Measurements from ENCODE around the gene ACAP3. TPM values are rescaled to one million over a fixed set of nuclear protein-coding genes. Genes with fewer than 3 reads are reported as not detected.

ACAP3 gene
- total and polyA plus RNA-seq, 10 of the 15 experiments (the other 5 are each of a cell fraction or from before 2014, with no cell fraction given) = 0.05 to 34.2 (median 7.1) TPM

GRCh38 chr1:1345860-1346500, 38.2 kb upstream of the ACAP3 start:
- no peak for DNase-seq (ENCODE audit: low read depth, low spot score)
- in situ Hi-C loops (cut with MboI) = no loop called here

More at GRCh38 chr1:1345860-1346500, 38.2 kb upstream of the ACAP3 start:
- no TSS peak for BruUV-seq (replicated peaks)
- ChIA-PET POLR2A (no interaction called here), SMC1A (ENCODE audit: uncharacterized antibody, unreplicated experiment) (no interaction called here), CTCF (interaction anchor here (0.7 to 1.4 kb wide), 2 partner anchors 29 to 95 kb away, joined by 3 to 4 read pairs; partner anchors contain the start of gene AURKAIP1), RAD21 (ENCODE audit: unreplicated experiment) (interaction anchor here (0.9 kb wide), 1 partner anchor 8 kb away, joined by 3 read pairs; no protein-coding TSS in a partner anchor)
- Histone ChIP-seq H3K4me2 (ENCODE audit: control insufficient read depth, insufficient read depth) (no peak overlapping the region; the same call in 1 of the 2 replicates), H3K36me3 (ENCODE audit: control insufficient read depth in 2 of 2, insufficient read depth in 2 of 2, low read length in 1 of 2) (peaks cover 0 to under 1% of the 10 kb centered on the region in 2 experiments; a peak in 1 of 4 replicates), H3K27ac (ENCODE audit: control insufficient read depth, insufficient read depth) (no peak overlapping the region), H3K4me1 (ENCODE audit: control insufficient read depth, insufficient read depth, low read length) (peaks cover 6% of the 10 kb centered on the region; the same call in 1 of the 2 replicates), H3K9me3 (replicated peaks; ENCODE audit: control insufficient read depth, insufficient read depth, low read length) (no peaks in the 10 kb centered on the region), H3K4me3 (no peak overlapping the region), H2AFZ (ENCODE audit: control insufficient read depth, low read depth, low read length) (no peak overlapping the region), H3K27me3 (replicated peaks in 1 of 2; ENCODE audit: control insufficient read depth in 2 of 2, insufficient read depth in 2 of 2, low read length in 1 of 2) (no peaks in the 10 kb centered on the region), H3K79me2 (ENCODE audit: control insufficient read depth, insufficient read depth, low read length) (peaks cover 2% of the 10 kb centered on the region), H4K20me1 (ENCODE audit: control insufficient read depth, insufficient read depth) (no peaks in the 10 kb centered on the region), H3K9ac (ENCODE audit: control insufficient read depth, insufficient read depth, low read length) (no peak overlapping the region)
- TF ChIP-seq, protein P1, sequence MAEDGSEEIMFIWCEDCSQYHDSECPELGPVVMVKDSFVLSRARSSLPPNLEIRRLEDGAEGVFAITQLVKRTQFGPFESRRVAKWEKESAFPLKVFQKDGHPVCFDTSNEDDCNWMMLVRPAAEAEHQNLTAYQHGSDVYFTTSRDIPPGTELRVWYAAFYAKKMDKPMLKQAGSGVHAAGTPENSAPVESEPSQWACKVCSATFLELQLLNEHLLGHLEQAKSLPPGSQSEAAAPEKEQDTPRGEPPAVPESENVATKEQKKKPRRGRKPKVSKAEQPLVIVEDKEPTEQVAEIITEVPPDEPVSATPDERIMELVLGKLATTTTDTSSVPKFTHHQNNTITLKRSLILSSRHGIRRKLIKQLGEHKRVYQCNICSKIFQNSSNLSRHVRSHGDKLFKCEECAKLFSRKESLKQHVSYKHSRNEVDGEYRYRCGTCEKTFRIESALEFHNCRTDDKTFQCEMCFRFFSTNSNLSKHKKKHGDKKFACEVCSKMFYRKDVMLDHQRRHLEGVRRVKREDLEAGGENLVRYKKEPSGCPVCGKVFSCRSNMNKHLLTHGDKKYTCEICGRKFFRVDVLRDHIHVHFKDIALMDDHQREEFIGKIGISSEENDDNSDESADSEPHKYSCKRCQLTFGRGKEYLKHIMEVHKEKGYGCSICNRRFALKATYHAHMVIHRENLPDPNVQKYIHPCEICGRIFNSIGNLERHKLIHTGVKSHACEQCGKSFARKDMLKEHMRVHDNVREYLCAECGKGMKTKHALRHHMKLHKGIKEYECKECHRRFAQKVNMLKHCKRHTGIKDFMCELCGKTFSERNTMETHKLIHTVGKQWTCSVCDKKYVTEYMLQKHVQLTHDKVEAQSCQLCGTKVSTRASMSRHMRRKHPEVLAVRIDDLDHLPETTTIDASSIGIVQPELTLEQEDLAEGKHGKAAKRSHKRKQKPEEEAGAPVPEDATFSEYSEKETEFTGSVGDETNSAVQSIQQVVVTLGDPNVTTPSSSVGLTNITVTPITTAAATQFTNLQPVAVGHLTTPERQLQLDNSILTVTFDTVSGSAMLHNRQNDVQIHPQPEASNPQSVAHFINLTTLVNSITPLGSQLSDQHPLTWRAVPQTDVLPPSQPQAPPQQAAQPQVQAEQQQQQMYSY (CRISPR knock-in tag; IDR thresholded peaks at IDR 0.05) = no peak
- no peak for TF ChIP-seq E4F1 (IDR thresholded peaks at IDR 0.05; ENCODE audit: borderline replicate concordance, partially characterized antibody)
- TF ChIP-seq, protein P2, sequence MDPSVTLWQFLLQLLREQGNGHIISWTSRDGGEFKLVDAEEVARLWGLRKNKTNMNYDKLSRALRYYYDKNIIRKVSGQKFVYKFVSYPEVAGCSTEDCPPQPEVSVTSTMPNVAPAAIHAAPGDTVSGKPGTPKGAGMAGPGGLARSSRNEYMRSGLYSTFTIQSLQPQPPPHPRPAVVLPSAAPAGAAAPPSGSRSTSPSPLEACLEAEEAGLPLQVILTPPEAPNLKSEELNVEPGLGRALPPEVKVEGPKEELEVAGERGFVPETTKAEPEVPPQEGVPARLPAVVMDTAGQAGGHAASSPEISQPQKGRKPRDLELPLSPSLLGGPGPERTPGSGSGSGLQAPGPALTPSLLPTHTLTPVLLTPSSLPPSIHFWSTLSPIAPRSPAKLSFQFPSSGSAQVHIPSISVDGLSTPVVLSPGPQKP (IDR thresholded peaks at IDR 0.05; ENCODE audit: low read depth, low read length) = no peak
- no peak for TF ChIP-seq RFX5 (IDR thresholded peaks at IDR 0.05; ENCODE audit: low read depth, low read length)
- TF ChIP-seq TCF3 (IDR thresholded peaks at IDR 0.05; ENCODE audit: borderline replicate concordance, insufficient read depth, low read depth, low read length) = no peak
- 86% methylated on average over 9 of the region's 12 CpGs for WGBS (ENCODE audit: insufficient coverage, insufficient replicate concordance, low lambda C conversion rate, missing lambda C conversion rate)
- no peak for ATAC-seq
- no peak for FAIRE-seq
- intact Hi-C loops (cut with micrococcal nuclease; ENCODE audit: unreplicated experiment) = no loop called here
